PFSK-1 (cell line): ENCODE results near the gene YES1.

Experiments
- FOXP2 ChIP-seq: optimal IDR thresholded peaks from 2 replicates; pipeline ENCODE3; 2011; ENCODE audit warnings: borderline replicate concordance, control low read depth, inconsistent platforms; ENCODE audit not compliant: insufficient read depth; ENCODE audit errors: extremely low read length, extremely low read depth
- POLR2AphosphoS5 ChIP-seq: IDR thresholded peaks from 2 replicates; pipeline ENCODE4 v1.6.1; 2012; ENCODE audit warnings: low read depth, mild to moderate bottlenecking, control low read depth, low read length, moderate library complexity
- SIN3A ChIP-seq: IDR thresholded peaks from 2 replicates; pipeline ENCODE4 v1.6.1; 2012; ENCODE audit warnings: mild to moderate bottlenecking, low read length, moderate library complexity, borderline replicate concordance; ENCODE audit not compliant: insufficient read depth
- TAF1 ChIP-seq: IDR thresholded peaks from 2 replicates; pipeline ENCODE4 v1.6.1; 2012; ENCODE audit warnings: low read length, control low read depth, borderline replicate concordance; ENCODE audit not compliant: insufficient read depth
- TF ChIP-seq, protein P1 (sequence below), 2 experiments: IDR thresholded peaks; 2 replicates each; pipeline versions ENCODE4 v1.6.1 to v1.8.0; 2011 to 2012; ENCODE audit warnings: low read depth in 2 of 2, low read length in 2 of 2, control low read depth in 1 of 2, inconsistent platforms in 1 of 2, mild to moderate bottlenecking in 1 of 2, moderate library complexity in 1 of 2; ENCODE audit not compliant: insufficient read depth in 1 of 2

The YES1 gene

DNA sequence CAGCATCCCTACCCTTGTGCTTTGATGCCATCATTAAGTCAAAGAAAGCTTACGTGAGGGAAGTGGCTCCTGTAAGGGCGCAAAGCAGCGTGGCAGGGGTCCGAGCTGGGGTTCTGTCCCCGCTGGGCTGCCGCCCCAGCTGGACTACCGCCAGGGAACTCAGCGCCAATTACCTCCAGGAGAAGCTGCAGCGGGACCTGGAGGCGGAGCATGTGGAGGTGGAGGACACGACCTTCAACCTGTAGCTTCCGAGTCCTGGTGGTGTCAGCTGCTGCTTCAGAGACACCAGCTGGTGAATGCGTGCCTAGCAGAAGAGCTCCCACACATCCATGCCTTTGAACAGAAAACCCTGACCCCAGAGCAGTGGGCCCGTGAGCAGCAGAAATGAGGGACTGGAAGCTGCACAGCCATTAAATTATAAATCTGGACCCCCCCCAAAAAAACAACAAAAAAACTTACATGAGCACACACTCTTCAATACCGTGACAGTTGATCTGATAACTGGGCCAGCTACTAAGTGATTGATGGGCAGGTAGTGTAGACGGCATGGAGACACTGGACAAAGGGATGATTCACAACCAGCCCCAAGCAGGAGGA, 20.1 kb upstream of the YES1 start:
- no peak for TF ChIP-seq POLR2AphosphoS5
- TF ChIP-seq, protein P1, sequence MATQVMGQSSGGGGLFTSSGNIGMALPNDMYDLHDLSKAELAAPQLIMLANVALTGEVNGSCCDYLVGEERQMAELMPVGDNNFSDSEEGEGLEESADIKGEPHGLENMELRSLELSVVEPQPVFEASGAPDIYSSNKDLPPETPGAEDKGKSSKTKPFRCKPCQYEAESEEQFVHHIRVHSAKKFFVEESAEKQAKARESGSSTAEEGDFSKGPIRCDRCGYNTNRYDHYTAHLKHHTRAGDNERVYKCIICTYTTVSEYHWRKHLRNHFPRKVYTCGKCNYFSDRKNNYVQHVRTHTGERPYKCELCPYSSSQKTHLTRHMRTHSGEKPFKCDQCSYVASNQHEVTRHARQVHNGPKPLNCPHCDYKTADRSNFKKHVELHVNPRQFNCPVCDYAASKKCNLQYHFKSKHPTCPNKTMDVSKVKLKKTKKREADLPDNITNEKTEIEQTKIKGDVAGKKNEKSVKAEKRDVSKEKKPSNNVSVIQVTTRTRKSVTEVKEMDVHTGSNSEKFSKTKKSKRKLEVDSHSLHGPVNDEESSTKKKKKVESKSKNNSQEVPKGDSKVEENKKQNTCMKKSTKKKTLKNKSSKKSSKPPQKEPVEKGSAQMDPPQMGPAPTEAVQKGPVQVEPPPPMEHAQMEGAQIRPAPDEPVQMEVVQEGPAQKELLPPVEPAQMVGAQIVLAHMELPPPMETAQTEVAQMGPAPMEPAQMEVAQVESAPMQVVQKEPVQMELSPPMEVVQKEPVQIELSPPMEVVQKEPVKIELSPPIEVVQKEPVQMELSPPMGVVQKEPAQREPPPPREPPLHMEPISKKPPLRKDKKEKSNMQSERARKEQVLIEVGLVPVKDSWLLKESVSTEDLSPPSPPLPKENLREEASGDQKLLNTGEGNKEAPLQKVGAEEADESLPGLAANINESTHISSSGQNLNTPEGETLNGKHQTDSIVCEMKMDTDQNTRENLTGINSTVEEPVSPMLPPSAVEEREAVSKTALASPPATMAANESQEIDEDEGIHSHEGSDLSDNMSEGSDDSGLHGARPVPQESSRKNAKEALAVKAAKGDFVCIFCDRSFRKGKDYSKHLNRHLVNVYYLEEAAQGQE (IDR thresholded peaks at IDR 0.05; ENCODE audit: insufficient read depth in 1 of 2, low read depth in 2 of 2, low read length in 2 of 2): no peak
- TF ChIP-seq FOXP2: no peak
- no peak for TF ChIP-seq TAF1
- no peak for TF ChIP-seq SIN3A

- TF ChIP-seq FOXP2 (no peak), POLR2AphosphoS5 (no peak), SIN3A (no peak), TAF1 (no peak)
- TF ChIP-seq, protein P1 (IDR thresholded peaks at IDR 0.05; ENCODE audit: insufficient read depth in 1 of 2, low read depth in 2 of 2, low read length in 2 of 2): no peak
Measured at GRCh38 chr18:830315-830901, 18.4 kb upstream of the YES1 start.

DNA sequence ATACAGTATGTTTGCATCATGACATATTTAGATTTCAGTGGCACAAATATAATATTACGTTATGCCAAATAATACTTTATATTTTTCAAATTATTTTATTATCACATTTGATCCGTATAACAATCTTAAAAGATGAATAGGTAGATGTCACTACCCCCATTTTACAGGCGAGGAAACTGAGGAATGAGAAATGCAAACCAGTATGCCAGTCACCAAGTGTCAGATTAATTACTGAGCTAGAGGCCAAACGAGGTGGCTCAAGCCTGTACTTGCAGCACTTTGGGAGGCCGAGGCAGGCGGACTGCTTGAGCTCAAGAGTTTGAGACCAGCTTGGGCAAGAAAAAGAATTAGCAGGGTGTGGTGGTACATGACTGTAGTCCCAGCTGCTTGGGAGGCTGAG, 17.4 kb upstream of the YES1 start:
- TF ChIP-seq POLR2AphosphoS5 (no peak), TAF1 (no peak)
- TF ChIP-seq, protein P1 (IDR thresholded peaks at IDR 0.05; ENCODE audit: insufficient read depth in 1 of 2, low read depth in 2 of 2, low read length in 2 of 2): no peak

DNA sequence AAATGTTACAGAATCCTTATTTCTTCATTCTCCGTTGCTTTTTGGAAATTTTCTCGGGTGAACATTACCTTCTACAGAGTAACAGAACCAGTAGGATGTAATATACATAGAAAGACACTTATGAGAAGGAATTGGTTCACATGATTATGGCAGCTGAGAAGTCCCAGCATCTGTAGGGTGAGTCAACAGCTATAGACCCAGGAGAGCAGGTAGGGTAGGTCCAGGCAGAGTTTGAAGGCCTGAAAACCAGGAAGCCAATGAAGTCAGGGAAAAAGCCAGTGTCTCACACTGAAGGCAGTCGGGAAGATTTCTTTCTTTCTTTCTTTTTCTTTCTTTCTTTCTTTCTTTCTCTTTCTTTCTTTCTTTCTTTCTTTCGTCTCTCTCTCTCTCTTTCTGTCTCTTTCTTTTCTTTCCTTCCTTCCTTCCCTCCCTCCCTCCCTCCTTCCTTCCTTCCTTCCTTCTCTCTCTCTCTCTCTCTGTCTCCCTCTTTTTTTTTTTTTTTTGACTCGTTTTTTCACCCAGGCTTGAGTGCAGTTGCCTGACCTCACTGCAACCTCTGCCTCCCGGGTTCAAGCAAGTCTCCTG, 15.1 kb upstream of the YES1 start:
- TF ChIP-seq POLR2AphosphoS5: no peak

DNA sequence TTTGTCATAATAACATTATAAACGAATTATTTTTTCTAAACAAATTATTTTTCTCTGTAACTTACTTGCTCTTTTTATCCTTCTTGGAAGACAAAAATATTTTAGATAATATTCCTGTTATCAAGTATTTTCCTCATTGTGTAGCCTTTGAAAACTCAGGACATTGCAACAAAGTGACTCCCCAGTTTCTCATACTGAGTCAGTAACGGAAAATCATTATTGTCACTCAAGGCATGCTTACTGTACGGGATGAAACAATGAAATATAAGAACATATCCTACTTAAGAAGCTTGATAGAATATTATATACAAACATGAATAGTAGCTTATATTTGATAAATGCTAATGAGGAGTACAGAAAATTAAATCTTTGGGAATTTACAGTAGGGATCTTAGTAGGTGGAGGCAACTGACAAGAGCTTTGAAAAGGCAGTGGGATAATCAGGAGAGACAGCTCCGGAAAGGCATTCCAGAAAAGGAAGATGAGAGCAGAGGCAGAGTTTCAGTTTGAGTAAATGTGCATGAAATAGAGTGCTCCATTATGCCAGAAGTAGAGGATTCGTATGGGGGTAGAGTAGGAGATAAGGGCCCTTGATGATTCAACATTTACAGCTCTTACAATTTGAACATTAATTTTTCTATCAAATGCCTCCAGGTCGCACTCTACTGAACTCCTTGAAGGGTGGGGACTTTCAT, 14.0 kb upstream of the YES1 start:
- no peak for TF ChIP-seq TAF1
- no peak for TF ChIP-seq SIN3A
- TF ChIP-seq, protein P1 (IDR thresholded peaks at IDR 0.05; ENCODE audit: insufficient read depth in 1 of 2, low read depth in 2 of 2, low read length in 2 of 2): no peak
- TF ChIP-seq FOXP2: no peak
- TF ChIP-seq POLR2AphosphoS5: no peak
